IMR-90 (cell line): ENCODE data around the gene C11orf68. TPM values are rescaled to one million over a fixed set of nuclear protein-coding genes. Genes with fewer than 3 reads are reported as not detected.

ENCODE experiments used
- ATAC-seq: fragments of 200-7000 bp; cut with Tn5 transposase; 2 replicates; pipeline ENCODE4 v1.9.1; 2020; ENCODE audit warnings: low read depth, mild to moderate bottlenecking, moderate library complexity
- BruUV-seq: library from RNA; stranded (reverse); fragments of 400-500 nt; replicated peaks from 2 replicates; lab custom pipeline; 2021; lab: Mats Ljungman, UMichigan
- CTCF ChIA-PET: fragments of 300-600 bp; formaldehyde crosslinking; extraction: SDS; loops from one replicate; lab custom pipeline; 2021; ENCODE audit warnings: antibody characterized with exemption; lab: Yijun Ruan, JAX
- POLR2A ChIA-PET: fragments of 300-600 bp; sonication (Branson Sonifier 250); formaldehyde crosslinking; loops from one replicate; lab custom pipeline; 2022; ENCODE audit warnings: antibody characterized with exemption; ENCODE audit not compliant: unreplicated experiment; lab: Charles Lee
- DNase-seq: peaks from one replicate; pipeline ENCODE4 v3.0.0; 2013
- H2AFZ ChIP-seq: replicated peaks from 2 replicates; pipeline ENCODE3; 2013; ENCODE audit warnings: low read length, mild to moderate bottlenecking; ENCODE audit not compliant: poor library complexity
- H2AK5ac ChIP-seq: 2 replicates; pipeline ENCODE4 v1.6.1; 2013; ENCODE audit warnings: low read depth, low read length, inconsistent platforms
- H2AK9ac ChIP-seq: replicated peaks from 2 replicates; pipeline ENCODE3; 2013; ENCODE audit warnings: mild to moderate bottlenecking, low read depth, low read length, moderate library complexity; ENCODE audit not compliant: poor library complexity
- H2BK120ac ChIP-seq: 2 replicates; pipeline ENCODE4 v1.6.1; 2013; ENCODE audit warnings: low read depth, low read length, inconsistent platforms
- H2BK15ac ChIP-seq: 3 replicates; pipeline ENCODE4 v1.6.1; 2013; ENCODE audit warnings: low read depth, low read length, inconsistent platforms
- H2BK20ac ChIP-seq: 2 replicates; pipeline ENCODE4 v1.6.1; 2013; ENCODE audit warnings: low read depth, mild to moderate bottlenecking, inconsistent platforms, low read length, moderate library complexity
- H2BK5ac ChIP-seq: 2 replicates; pipeline ENCODE4 v1.6.1; 2013; ENCODE audit warnings: mild to moderate bottlenecking, low read depth, low read length, inconsistent platforms; ENCODE audit not compliant: poor library complexity, severe bottlenecking
- H3K14ac ChIP-seq: replicated peaks from 2 replicates; pipeline ENCODE4 v1.6.1; 2013; ENCODE audit warnings: low read depth, low read length, inconsistent platforms
- H3K18ac ChIP-seq: 2 replicates; pipeline ENCODE4 v1.6.1; 2013; ENCODE audit warnings: low read depth, low read length, control low read depth
- H3K23ac ChIP-seq: 2 replicates; pipeline ENCODE4 v1.6.1; 2013; ENCODE audit warnings: low read depth, low read length, inconsistent platforms
- H3K27ac ChIP-seq: 2 replicates; pipeline ENCODE4 v1.5.1; 2013; ENCODE audit warnings: mild to moderate bottlenecking, control low read depth, low read length; ENCODE audit not compliant: insufficient read depth
- H3K27me3 ChIP-seq: 2 replicates; pipeline ENCODE4 v1.6.1; 2013; ENCODE audit warnings: low read length; ENCODE audit not compliant: control insufficient read depth, insufficient read depth
- H3K36me3 ChIP-seq: 2 replicates; pipeline ENCODE4 v1.6.1; 2013; ENCODE audit warnings: low read length, mixed read lengths; ENCODE audit not compliant: control insufficient read depth, insufficient read depth
- H3K4ac ChIP-seq: 2 replicates; pipeline ENCODE4 v1.6.1; 2013; ENCODE audit warnings: low read depth, low read length, inconsistent platforms
- H3K4me1 ChIP-seq: 2 replicates; pipeline ENCODE4 v1.6.1; 2013; ENCODE audit warnings: low read length, mixed read lengths; ENCODE audit not compliant: control insufficient read depth, insufficient read depth
- H3K4me2 ChIP-seq: 2 replicates; pipeline ENCODE4 v1.6.1; 2013; ENCODE audit warnings: low read depth, mild to moderate bottlenecking, control low read depth, low read length, moderate library complexity
- H3K4me3 ChIP-seq: 2 replicates; pipeline ENCODE4 v1.5.1; 2013; ENCODE audit warnings: low read depth, mild to moderate bottlenecking, control low read depth, low read length, moderate library complexity; ENCODE audit not compliant: insufficient read depth
- H3K56ac ChIP-seq: 2 replicates; pipeline ENCODE4 v1.6.1; 2013; ENCODE audit warnings: low read length, inconsistent platforms; ENCODE audit not compliant: insufficient read depth; ENCODE audit errors: extremely low read depth
- H3K79me1 ChIP-seq, 2 experiments: 2 replicates each; pipeline ENCODE4 v1.6.1; 2013; ENCODE audit warnings: low read length in 2 of 2, inconsistent platforms in 1 of 2, low read depth in 1 of 2
- H3K9ac ChIP-seq: 2 replicates; pipeline ENCODE4 v1.6.1; 2013; ENCODE audit warnings: low read depth, low read length, control low read depth
- H3K9me1 ChIP-seq: 2 replicates; pipeline ENCODE4 v1.6.1; 2013; ENCODE audit warnings: low read length, inconsistent platforms; ENCODE audit not compliant: insufficient read depth
- H3K9me3 ChIP-seq: 2 replicates; pipeline ENCODE4 v1.6.1; 2013; ENCODE audit warnings: low read length; ENCODE audit not compliant: control insufficient read depth, insufficient read depth
- H4K20me1 ChIP-seq: 2 replicates; pipeline ENCODE4 v1.6.1; 2013; ENCODE audit warnings: low read length, inconsistent platforms; ENCODE audit not compliant: insufficient read depth
- H4K5ac ChIP-seq: 2 replicates; pipeline ENCODE4 v1.6.1; 2013; ENCODE audit warnings: mild to moderate bottlenecking, low read depth, low read length, control low read depth
- H4K8ac ChIP-seq, 2 experiments: 2 replicates each; pipeline ENCODE4 v1.6.1; 2013; ENCODE audit warnings: low read depth in 2 of 2, low read length in 2 of 2, control low read depth in 1 of 2, inconsistent platforms in 1 of 2
- H4K91ac ChIP-seq: 2 replicates; pipeline ENCODE4 v1.6.1; 2013; ENCODE audit warnings: low read depth, low read length, inconsistent platforms; ENCODE audit not compliant: insufficient read depth
- BHLHE40 ChIP-seq: fragments of 150-350 bp; IDR thresholded peaks from 2 replicates; pipeline ENCODE4 v1.6.1; 2016; ENCODE audit warnings: mild to moderate bottlenecking, low read depth, low read length
- CEBPB ChIP-seq: IDR thresholded peaks from 2 replicates; pipeline ENCODE4 v1.6.1; 2012; ENCODE audit warnings: low read depth, low read length, improper control_type of control experiment
- CHD1 ChIP-seq: IDR thresholded peaks from 2 replicates; pipeline ENCODE4 v1.6.1; 2012; ENCODE audit warnings: low read depth, low read length, improper control_type of control experiment
- CTCF ChIP-seq: conservative IDR thresholded peaks from 2 replicates; pipeline ENCODE4 v1.5.1; 2012; ENCODE audit warnings: mild to moderate bottlenecking, low read depth, low read length, improper control_type of control experiment
- FOS ChIP-seq: fragments of 150-350 bp; IDR thresholded peaks from 2 replicates; pipeline ENCODE4 v1.6.1; 2016; ENCODE audit warnings: low read depth, low read length
- MAFK ChIP-seq: IDR thresholded peaks from 2 replicates; pipeline ENCODE4 v1.6.1; 2012; ENCODE audit warnings: low read depth, low read length, improper control_type of control experiment
- MAZ ChIP-seq: IDR thresholded peaks from 2 replicates; pipeline ENCODE4 v1.6.1; 2012; ENCODE audit warnings: low read depth, mild to moderate bottlenecking, low read length, improper control_type of control experiment, moderate library complexity, borderline replicate concordance
- MXI1 ChIP-seq: IDR thresholded peaks from 2 replicates; pipeline ENCODE4 v1.6.1; 2012; ENCODE audit warnings: low read depth, mild to moderate bottlenecking, low read length, moderate library complexity, borderline replicate concordance
- NFE2L2 ChIP-seq: fragments of 150-350 bp; IDR thresholded peaks from 2 replicates; pipeline ENCODE4 v1.6.1; 2016; ENCODE audit warnings: low read depth, mild to moderate bottlenecking, low read length
- POLR2A ChIP-seq: IDR thresholded peaks from 2 replicates; pipeline ENCODE4 v1.6.1; 2012; ENCODE audit warnings: mild to moderate bottlenecking, low read depth, low read length
- RAD21 ChIP-seq: IDR thresholded peaks from 2 replicates; pipeline ENCODE4 v1.6.1; 2012; ENCODE audit warnings: low read length, improper control_type of control experiment
- RCOR1 ChIP-seq: IDR thresholded peaks from 2 replicates; pipeline ENCODE4 v1.6.1; 2012; ENCODE audit warnings: mild to moderate bottlenecking, low read length, improper control_type of control experiment; ENCODE audit not compliant: insufficient replicate concordance
- RFX5 ChIP-seq: IDR thresholded peaks from 2 replicates; pipeline ENCODE4 v1.8.0; 2012; ENCODE audit warnings: low read depth, mild to moderate bottlenecking, low read length, moderate library complexity
- SMC3 ChIP-seq: fragments of 150-350 bp; IDR thresholded peaks from 2 replicates; pipeline ENCODE4 v1.6.1; 2016; ENCODE audit warnings: low read depth, mild to moderate bottlenecking, antibody characterized with exemption, low read length, moderate library complexity
- USF2 ChIP-seq: fragments of 150-350 bp; IDR thresholded peaks from 2 replicates; pipeline ENCODE4 v1.6.1; 2017; ENCODE audit warnings: mild to moderate bottlenecking, antibody characterized with exemption, low read length, low read depth
- WGBS, 2 experiments: methylation state at CpG; one replicate each; pipeline versions ENCODE4 v1.1.5 to v1.1.7; 2013; ENCODE audit warnings: missing lambda C conversion rate in 2 of 2; ENCODE audit not compliant: insufficient read length in 1 of 2; ENCODE audit errors: extremely low coverage in 2 of 2; 5-methylcytosine and 5-hydroxymethylcytosine counted together
- dilution Hi-C: fragments of 300-500 bp; cut with HindIII; formaldehyde crosslinking; loops from one replicate; pipeline ENCODE4 v1.14.3; 2018; ENCODE audit warnings: low sequenced_read_pairs; ENCODE audit not compliant: unreplicated experiment
- in situ Hi-C: fragments of 300-500 bp; cut with MboI; formaldehyde crosslinking; loops from 3 replicates; pipeline ENCODE4 v1.14.3; 2019; ENCODE audit warnings: low sequenced_read_pairs, inconsistent platforms, mixed read lengths
- intact Hi-C: fragments of 100-400 bp; cut with micrococcal nuclease; formaldehyde crosslinking; loops from 2 replicates; pipeline ENCODE4 v1.10.0; 2022
- polyA plus RNA-seq, 3 experiments: library from polyadenylated mRNA; depleted of rRNA; stranded (reverse); fragments of >200 nt; gene quantifications; 2 replicates each; pipeline ENCODE4 v1.2.3, GENCODE V29; 2012; ENCODE audit warnings: low replicate concordance in 1 of 3
- total RNA-seq: library from RNA; depleted of rRNA; stranded (reverse); fragments of >200 nt; gene quantifications from 2 replicates; pipeline ENCODE4 v1.2.3, GENCODE V29; 2012
- TF ChIP-seq, protein P1 (sequence below): fragments of 150-350 bp; IDR thresholded peaks from 2 replicates; pipeline ENCODE4 v1.6.1; 2016; ENCODE audit warnings: low read depth, mild to moderate bottlenecking, low read length, moderate library complexity, borderline replicate concordance

The C11orf68 gene
- total and polyA plus RNA-seq, 2 of the 4 experiments (the other 2 are of a cell fraction) = 20.3 to 104 TPM

DNA sequence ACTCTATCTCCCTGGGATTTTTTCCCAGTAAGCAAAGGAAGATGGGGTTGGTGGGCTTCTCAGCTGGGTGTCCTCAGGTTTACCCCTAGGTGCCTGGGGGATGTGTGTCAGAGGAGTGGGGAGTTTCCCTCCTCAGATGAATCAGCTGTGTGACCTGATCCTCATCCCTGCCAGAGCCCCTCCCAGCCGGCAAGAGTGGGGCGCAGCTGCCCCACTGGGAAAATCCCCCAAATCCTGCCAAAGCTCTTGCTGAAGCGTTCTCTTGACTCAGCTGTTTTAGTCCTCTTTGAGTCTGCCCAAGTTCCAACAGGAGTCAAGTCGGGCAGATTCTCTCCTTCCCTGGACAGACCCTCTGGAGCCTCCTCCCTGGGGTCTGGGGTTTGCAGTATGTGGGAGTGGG is 6.0 kb downstream of the C11orf68 start:
- peak overlapping the region; percentile 76 for H2AFZ ChIP-seq
- H2BK15ac ChIP-seq = peak overlapping the region; percentile 100
- BruUV-seq = no TSS peak
- dilution Hi-C loops (no loop called here), in situ Hi-C loops (no loop called here), intact Hi-C loops (no loop called here)
- H3K56ac ChIP-seq = peak overlapping the region; percentile 21
- H2BK120ac ChIP-seq = peak overlapping the region; percentile 100
- H4K5ac ChIP-seq = peak overlapping the region; percentile 91; the same call in 1 of the 2 replicates
- peaks cover 11% of the 10 kb centered on the region for H3K36me3 ChIP-seq
- peak overlapping the region; percentile 90 for H3K23ac ChIP-seq
- ATAC-seq = no peak
- H2BK5ac ChIP-seq = peak overlapping the region; percentile 100
- H3K4me2 ChIP-seq = no peak overlapping the region; the same call in 1 of the 2 replicates
- peak overlapping the region; percentile 93 for H2BK20ac ChIP-seq
- H2AK5ac ChIP-seq = peak overlapping the region; percentile 98
- peak overlapping the region; percentile 100 for H3K4ac ChIP-seq
- peak overlapping the region; percentile 98 for H2AK9ac ChIP-seq
- ChIA-PET POLR2A (interaction anchor here (0.6 to 1.7 kb wide), 3 partner anchors 10 to 22 kb away, joined by 3 to 6 read pairs (median 4); partner anchors contain the start of gene CCDC85B), CTCF (no interaction called here)
- peak overlapping the region; percentile 88 for H3K27ac ChIP-seq
- H4K91ac ChIP-seq = peak overlapping the region; percentile 99
- H3K79me1 ChIP-seq = peaks cover 23 to 81% of the 10 kb centered on the region in 2 experiments; a peak in 3 of 4 replicates
- H3K4me3 ChIP-seq = no peak overlapping the region
- H3K18ac ChIP-seq = peak overlapping the region; percentile 85
- no peaks in the 10 kb centered on the region for H3K27me3 ChIP-seq
- peak overlapping the region; percentile 97 for H3K14ac ChIP-seq
- peak overlapping the region; percentile 99 for H4K8ac ChIP-seq
- H3K9ac ChIP-seq = peak overlapping the region; percentile 65
- H4K20me1 ChIP-seq = no peaks in the 10 kb centered on the region
- peaks cover 40% of the 10 kb centered on the region for H3K9me1 ChIP-seq
- DNase-seq = peak; percentile 91
- H3K9me3 ChIP-seq = no peaks in the 10 kb centered on the region
- 13% methylated on average over 2 of the region's 4 CpGs; no CpG with 5 or more reads in 1 of the 2 experiments for WGBS, 2 experiments
- TF ChIP-seq CTCF = no peak
- TF ChIP-seq CHD1 = no peak
- peak; percentile 47; the same call in 1 of the 2 replicates for TF ChIP-seq POLR2A
- no peak for TF ChIP-seq BHLHE40
- no peak for TF ChIP-seq CEBPB
- no peak for TF ChIP-seq RFX5
- peak; percentile 79; the same call in 1 of the 2 replicates for TF ChIP-seq FOS
- TF ChIP-seq MAFK = peak; percentile 78
- no peak for TF ChIP-seq RAD21
- no peak for TF ChIP-seq MXI1
- TF ChIP-seq MAZ = peak; percentile 92
- no peak for TF ChIP-seq SMC3
- TF ChIP-seq, protein P1, sequence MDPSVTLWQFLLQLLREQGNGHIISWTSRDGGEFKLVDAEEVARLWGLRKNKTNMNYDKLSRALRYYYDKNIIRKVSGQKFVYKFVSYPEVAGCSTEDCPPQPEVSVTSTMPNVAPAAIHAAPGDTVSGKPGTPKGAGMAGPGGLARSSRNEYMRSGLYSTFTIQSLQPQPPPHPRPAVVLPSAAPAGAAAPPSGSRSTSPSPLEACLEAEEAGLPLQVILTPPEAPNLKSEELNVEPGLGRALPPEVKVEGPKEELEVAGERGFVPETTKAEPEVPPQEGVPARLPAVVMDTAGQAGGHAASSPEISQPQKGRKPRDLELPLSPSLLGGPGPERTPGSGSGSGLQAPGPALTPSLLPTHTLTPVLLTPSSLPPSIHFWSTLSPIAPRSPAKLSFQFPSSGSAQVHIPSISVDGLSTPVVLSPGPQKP = no peak
- TF ChIP-seq RCOR1 = no peak
- no peak for TF ChIP-seq USF2
- peak; percentile 67 for TF ChIP-seq NFE2L2
- H3K4me1 ChIP-seq = peaks cover 52% of the 10 kb centered on the region
